Psoas muscle (tissue), 8 donors: ENCODE data around the gene MATN1. TPM values are rescaled to one million over a fixed set of nuclear protein-coding genes. Genes with fewer than 3 reads are reported as not detected.

ENCODE experiments used
- ATAC-seq, 4 donors: fragments of 200-7000 bp; cut with Tn5 transposase; one replicate each; pipeline ENCODE4 v1.9.1; 2020; ENCODE audit warnings: moderate library complexity in 3 of 4, mild to moderate bottlenecking in 2 of 4
- DNase-seq, 2 donors: peaks; one replicate each; pipeline ENCODE4 v3.0.0-alpha.2; 2020
- H3K27ac ChIP-seq: fragments of 200-600 bp; one replicate; pipeline ENCODE4 v1.8.0; 2022
- H3K27me3 ChIP-seq, 3 donors: fragments of 200-600 bp in 1 of 3; one replicate each; pipeline versions ENCODE4 v1.6.1 to v1.8.0; 2013 to 2022; ENCODE audit warnings: low read length in 2 of 3, mild to moderate bottlenecking in 2 of 3, moderate library complexity in 1 of 3; ENCODE audit not compliant: insufficient read depth in 3 of 3
- H3K36me3 ChIP-seq, 2 donors: fragments of 200-600 bp in 1 of 2; one replicate each; pipeline versions ENCODE4 v1.6.1 to v1.8.0; 2013 to 2022; ENCODE audit warnings: low read depth in 1 of 2, mild to moderate bottlenecking in 1 of 2, moderate library complexity in 1 of 2; ENCODE audit not compliant: insufficient read depth in 1 of 2
- H3K4me1 ChIP-seq: fragments of 200-600 bp; one replicate; pipeline ENCODE4 v1.8.0; 2022
- H3K4me3 ChIP-seq: fragments of 200-600 bp; one replicate; pipeline ENCODE4 v1.8.0; 2022; ENCODE audit warnings: mild to moderate bottlenecking
- H3K9me3 ChIP-seq: fragments of 200-600 bp; one replicate; pipeline ENCODE4 v1.8.0; 2022
- CTCF ChIP-seq: fragments of 200-600 bp; IDR thresholded peaks from one replicate; pipeline ENCODE4 v1.8.0; 2022; ENCODE audit warnings: antibody characterized with exemption
- WGBS, 3 donors: extraction: QIAGEN DNeasy Blood & Tissue Kit; methylation state at CpG; one replicate each; pipeline versions ENCODE4 v1.1.6 to v1.1.7; 2013; 5-methylcytosine and 5-hydroxymethylcytosine counted together
- intact Hi-C, 2 donors: fragments of 100-400 bp; cut with DNase I; formaldehyde crosslinking; loops; one replicate each; pipeline versions ENCODE4 v1.11.0 to v1.14.2; 2022
- polyA plus RNA-seq, 3 donors: library from polyadenylated mRNA; stranded (reverse); fragments of 200-250 nt; gene quantifications; one replicate each; pipeline ENCODE4 v1.2.3, GENCODE V29; 2013
- total RNA-seq, 4 donors: library from RNA; stranded (reverse); fragmentation: NEBNext Ultra II Directional in 2 of 4; extraction: Animal tissue kit (Norgen Biotek cat#: 25700) in 2 of 4; gene quantifications; one replicate each; pipeline versions ENCODE4 v1.2.1 to v1.2.4, GENCODE V29; 2021 to 2023
- donor health status: healthy with polysubstance abuse.
- donor health status: DM: no; HTN: no; CAD: no; lungs with moderate emphysema.
- donor health status: Bipolar disorder and iron deficiency.
- donor health status: healthy.
- donor health status: DM: yes; HTN: yes; CAD: no.
- donor health status: DM: no; HTN: no; CAD: no.
- donor health status: DM: no; HTN: no; CAD: no.
- donor health status: DM: yes; HTN: yes; CAD: no.

Gene MATN1
- total and polyA plus RNA-seq, 7 donors = 0.03 to 0.07 (median 0.04) TPM; not detected in 4

DNA sequence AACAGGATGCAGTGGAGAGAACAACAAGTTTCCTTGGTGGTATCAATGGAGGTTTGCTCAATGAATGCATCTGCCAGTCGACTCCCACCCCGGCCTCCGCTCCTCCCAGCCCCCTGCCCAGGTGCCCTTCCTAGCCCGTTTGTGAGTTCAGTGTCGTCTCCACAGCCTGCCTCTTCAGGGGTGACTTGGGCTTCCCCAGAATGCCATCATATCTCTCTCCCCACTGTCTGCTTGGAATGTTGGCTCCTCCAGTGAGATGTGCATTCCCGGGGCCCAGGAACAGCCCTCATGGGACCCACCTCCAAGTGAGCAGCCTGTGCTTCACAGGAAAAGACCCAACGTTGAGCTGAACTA is 30.5 kb downstream of the MATN1 start:
- ATAC-seq (no peak), DNase-seq (peak in 1 of 2 donors; percentile 24)
- Histone ChIP-seq H3K4me1 (no peaks in the 10 kb centered on the region), H3K36me3 (no peaks in the 10 kb centered on the region), H3K9me3 (no peaks in the 10 kb centered on the region), H3K27ac (no peak overlapping the region), H3K4me3 (no peak overlapping the region), H3K27me3 (no peaks in the 10 kb centered on the region)
- TF ChIP-seq CTCF = no peak
- 66 to 76% (median 73%) methylated on average over 7 of the region's 7 CpGs for WGBS, 3 donors
- intact Hi-C loops = no loop called here

GRCh38 chr1:30692201-30692947 is 31.0 kb downstream of the MATN1 start:
- 68 to 76% (median 70%) methylated on average over 7 of the region's 7 CpGs for whole genome bisulfite sequencing, 3 donors
- Histone ChIP-seq H3K36me3 (no peaks in the 10 kb centered on the region), H3K4me1 (no peaks in the 10 kb centered on the region), H3K4me3 (no peak overlapping the region), H3K9me3 (no peaks in the 10 kb centered on the region), H3K27ac (no peak overlapping the region), H3K27me3 (peaks cover 0 to 4% (median 0%) of the 10 kb centered on the region in 3 donors)
- intact Hi-C loops = no loop called here
- TF ChIP-seq CTCF = no peak
- ATAC-seq (no peak), DNase-seq (peak in 1 of 2 donors; percentile 7)

DNA sequence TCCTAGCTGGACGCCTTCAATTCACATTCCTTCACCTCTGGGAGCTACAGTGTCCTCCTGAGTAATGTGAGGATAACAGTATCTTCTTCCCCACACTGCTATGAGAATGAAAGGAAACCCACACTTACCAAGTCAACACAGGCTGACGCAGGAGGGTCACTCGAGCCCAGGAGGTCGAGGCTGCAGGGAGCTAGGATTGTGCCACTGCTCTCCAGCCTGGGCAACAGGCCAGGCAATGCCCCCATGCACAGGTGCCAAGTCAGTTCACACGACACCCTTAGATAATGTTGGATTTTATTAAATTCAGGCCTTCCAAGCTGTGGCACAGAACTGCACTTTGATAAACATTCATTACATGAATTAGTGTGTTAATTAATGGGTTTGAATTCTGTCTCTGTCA is 31.9 kb downstream of the MATN1 start:
- 54 to 69% (median 68%) methylated on average over 5 of the region's 5 CpGs for WGBS, 3 donors
- DNase-seq = no peak
- no peaks in the 10 kb centered on the region for H3K9me3 ChIP-seq
- H3K27me3 ChIP-seq = peaks cover 0 to 12% (median under 1%) of the 10 kb centered on the region in 3 donors
- no peak overlapping the region for H3K4me3 ChIP-seq
- intact Hi-C loops = no loop called here
- no peak for ATAC-seq
- no peak overlapping the region for H3K27ac ChIP-seq
- H3K36me3 ChIP-seq = no peaks in the 10 kb centered on the region
- H3K4me1 ChIP-seq = no peaks in the 10 kb centered on the region
- TF ChIP-seq CTCF = no peak

DNA sequence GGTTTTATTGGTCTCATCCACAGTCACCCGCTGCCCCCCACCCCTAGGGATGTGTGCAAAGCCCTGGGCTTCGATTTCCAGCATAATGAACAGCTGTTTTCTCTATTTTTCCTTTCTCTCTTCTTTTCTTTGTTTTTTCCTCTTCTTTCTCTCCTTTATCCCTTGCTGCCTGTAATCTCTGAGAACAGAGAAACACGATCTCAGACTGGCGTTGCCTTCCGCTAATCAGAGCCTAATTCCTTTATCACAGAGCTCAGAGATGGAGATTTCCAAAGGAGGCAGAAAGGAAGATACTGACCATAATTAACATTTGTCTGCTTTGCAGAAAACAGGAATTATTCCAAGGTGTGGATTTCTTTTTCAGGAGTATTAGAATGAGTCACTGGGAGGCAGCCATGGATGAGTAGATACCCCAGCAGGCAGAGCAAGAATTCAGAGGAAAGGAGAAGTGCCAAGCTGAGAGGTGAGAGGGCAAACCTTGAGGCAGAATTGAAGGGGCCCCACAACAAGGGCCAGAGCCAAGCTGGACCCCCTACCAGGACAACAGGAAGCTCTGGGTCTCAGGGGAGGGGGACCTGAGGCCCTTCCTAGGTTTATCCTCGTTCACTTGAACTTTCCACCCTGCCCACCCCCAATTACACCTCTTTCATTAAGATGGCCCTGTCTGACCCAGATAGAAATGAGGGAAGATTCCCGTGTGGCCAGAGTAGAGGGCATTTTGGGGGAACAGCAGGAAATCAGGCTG is 33.3 kb downstream of the MATN1 start:
- H3K4me3 ChIP-seq = no peak overlapping the region
- H3K4me1 ChIP-seq = no peaks in the 10 kb centered on the region
- H3K27ac ChIP-seq = no peak overlapping the region
- H3K9me3 ChIP-seq = no peaks in the 10 kb centered on the region
- TF ChIP-seq CTCF = no peak
- no peak for DNase-seq
- peaks cover 0 to 23% (median 6%) of the 10 kb centered on the region in 3 donors for H3K27me3 ChIP-seq
- 53 to 58% (median 54%) methylated on average over 7 of the region's 7 CpGs for WGBS, 3 donors
- intact Hi-C loops = no loop called here
- ATAC-seq = no peak
- no peaks in the 10 kb centered on the region for H3K36me3 ChIP-seq
